ENCODE measurements around the gene AMMECR1. TPM values are rescaled to one million over a fixed set of nuclear protein-coding genes. Genes with fewer than 3 reads are reported as not detected.

The AMMECR1 gene
- total RNA-seq, 4 donors from 2014 or later = 1.0 to 12.1 (median 6.9) TPM

- Histone ChIP-seq H3K27ac (no peak overlapping the region), H3K4me1 (no peaks in the 10 kb centered on the region), H3K4me3 (no peak overlapping the region), H3K36me3 (peaks cover 0 to 4% of the 10 kb centered on the region in 2 donors), H3K9me3 (no peaks in the 10 kb centered on the region), H3K27me3 (peaks cover 0 to 4% of the 10 kb centered on the region in 2 donors)
- intact Hi-C loops (cut with DNase I; ENCODE audit: low total_unique reads) = no loop called here
- no peak for DNase-seq
- TF ChIP-seq, protein P1, sequence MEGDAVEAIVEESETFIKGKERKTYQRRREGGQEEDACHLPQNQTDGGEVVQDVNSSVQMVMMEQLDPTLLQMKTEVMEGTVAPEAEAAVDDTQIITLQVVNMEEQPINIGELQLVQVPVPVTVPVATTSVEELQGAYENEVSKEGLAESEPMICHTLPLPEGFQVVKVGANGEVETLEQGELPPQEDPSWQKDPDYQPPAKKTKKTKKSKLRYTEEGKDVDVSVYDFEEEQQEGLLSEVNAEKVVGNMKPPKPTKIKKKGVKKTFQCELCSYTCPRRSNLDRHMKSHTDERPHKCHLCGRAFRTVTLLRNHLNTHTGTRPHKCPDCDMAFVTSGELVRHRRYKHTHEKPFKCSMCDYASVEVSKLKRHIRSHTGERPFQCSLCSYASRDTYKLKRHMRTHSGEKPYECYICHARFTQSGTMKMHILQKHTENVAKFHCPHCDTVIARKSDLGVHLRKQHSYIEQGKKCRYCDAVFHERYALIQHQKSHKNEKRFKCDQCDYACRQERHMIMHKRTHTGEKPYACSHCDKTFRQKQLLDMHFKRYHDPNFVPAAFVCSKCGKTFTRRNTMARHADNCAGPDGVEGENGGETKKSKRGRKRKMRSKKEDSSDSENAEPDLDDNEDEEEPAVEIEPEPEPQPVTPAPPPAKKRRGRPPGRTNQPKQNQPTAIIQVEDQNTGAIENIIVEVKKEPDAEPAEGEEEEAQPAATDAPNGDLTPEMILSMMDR (IDR thresholded peaks at IDR 0.05) = no peak
- TF ChIP-seq POLR2A (IDR thresholded peaks at IDR 0.05) = no peak
Observed at GRCh38 chrX:110210417-110211139, 107.3 kb downstream of the AMMECR1 start.

DNA sequence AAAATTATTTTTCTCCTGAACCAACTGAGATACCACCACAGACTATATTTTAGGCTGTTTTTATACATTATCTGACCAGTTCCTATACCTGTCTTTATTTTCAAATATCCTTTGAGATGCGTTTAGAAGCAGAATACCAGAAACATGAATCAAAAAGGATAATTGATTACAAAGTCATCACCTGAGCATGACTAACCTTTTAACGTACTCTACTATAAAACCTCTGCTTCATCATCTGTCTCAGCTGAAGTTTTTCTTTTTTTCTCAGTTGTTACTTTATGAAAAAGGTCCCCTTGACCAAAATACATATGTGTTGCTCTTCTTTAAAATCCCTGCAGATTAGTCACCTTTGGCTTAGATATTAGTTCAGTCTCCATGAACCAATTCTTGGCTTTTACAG lies 109.8 kb downstream of the AMMECR1 start:
- Histone ChIP-seq H3K36me3 (peaks cover 0 to 4% of the 10 kb centered on the region in 2 donors), H3K4me3 (no peak overlapping the region), H3K4me1 (no peaks in the 10 kb centered on the region), H3K27ac (no peak overlapping the region), H3K9me3 (no peaks in the 10 kb centered on the region), H3K27me3 (peaks cover 0 to 4% of the 10 kb centered on the region in 2 donors)
- TF ChIP-seq POLR2A (IDR thresholded peaks at IDR 0.05) = no peak
- TF ChIP-seq, protein P1 (IDR thresholded peaks at IDR 0.05) = no peak
- intact Hi-C loops (cut with DNase I; ENCODE audit: low total_unique reads) = no loop called here
- no peak for DNase-seq

GRCh38 chrX:110204986-110205385 lies 112.9 kb downstream of the AMMECR1 start:
- TF ChIP-seq, protein P1 (IDR thresholded peaks at IDR 0.05) = no peak
- TF ChIP-seq POLR2A (IDR thresholded peaks at IDR 0.05) = no peak
- no peaks in the 10 kb centered on the region for H3K9me3 ChIP-seq
- intact Hi-C loops (cut with DNase I; ENCODE audit: low total_unique reads) = no loop called here

GRCh38 chrX:110201799-110202198 lies 116.1 kb downstream of the AMMECR1 start:
- DNase-seq = no peak
- intact Hi-C loops (cut with DNase I; ENCODE audit: low total_unique reads) = no loop called here
- H3K27me3 ChIP-seq = no peaks in the 10 kb centered on the region
- TF ChIP-seq, protein P1 (IDR thresholded peaks at IDR 0.05) = no peak
- no peak for TF ChIP-seq POLR2A (IDR thresholded peaks at IDR 0.05)
- H3K4me3 ChIP-seq = no peak overlapping the region
- H3K36me3 ChIP-seq = no peaks in the 10 kb centered on the region
- H3K9me3 ChIP-seq = no peaks in the 10 kb centered on the region
- no peak overlapping the region for H3K27ac ChIP-seq
- H3K4me1 ChIP-seq = no peaks in the 10 kb centered on the region

More at GRCh38 chrX:110204986-110205385, 112.9 kb downstream of the AMMECR1 start:
- no peak overlapping the region for H3K27ac ChIP-seq
- H3K27me3 ChIP-seq = no peaks in the 10 kb centered on the region
- no peak for DNase-seq
- no peak overlapping the region for H3K4me3 ChIP-seq
- H3K36me3 ChIP-seq = no peaks in the 10 kb centered on the region
- H3K4me1 ChIP-seq = no peaks in the 10 kb centered on the region

GRCh38 chrX:110194977-110195376 lies 122.9 kb downstream of the AMMECR1 start:
- intact Hi-C loops (cut with DNase I; ENCODE audit: low total_unique reads) = no loop called here
- DNase-seq = no peak
- TF ChIP-seq, protein P1 (IDR thresholded peaks at IDR 0.05) = no peak
- no peak for TF ChIP-seq POLR2A (IDR thresholded peaks at IDR 0.05)

More at GRCh38 chrX:110194977-110195376, 122.9 kb downstream of the AMMECR1 start:
- Histone ChIP-seq H3K9me3 (no peaks in the 10 kb centered on the region), H3K27ac (no peak overlapping the region), H3K36me3 (no peaks in the 10 kb centered on the region), H3K4me1 (no peaks in the 10 kb centered on the region), H3K27me3 (no peaks in the 10 kb centered on the region), H3K4me3 (no peak overlapping the region)

Data from uterus (tissue), 4 donors.